GM18498 (cell line): ENCODE measurements around the gene ZMYM4.
"Not testable (repeated sequence)": the region's sequence is repeated elsewhere in the genome, so short reads cannot be mapped to it uniquely, and the experiment has no call there.

ENCODE experiments used
- ATAC-seq: cut with Tn5 transposase; IDR thresholded peaks from one replicate; pipeline ENCODE4 v1.9.1; 2021; ENCODE audit warnings: mild to moderate bottlenecking, moderate library complexity; ENCODE audit not compliant: unreplicated experiment

ZMYM4 gene

GRCh38 chr1:35449334-35450008 is 181.0 kb downstream of the ZMYM4 start:
- no peak for ATAC-seq

DNA sequence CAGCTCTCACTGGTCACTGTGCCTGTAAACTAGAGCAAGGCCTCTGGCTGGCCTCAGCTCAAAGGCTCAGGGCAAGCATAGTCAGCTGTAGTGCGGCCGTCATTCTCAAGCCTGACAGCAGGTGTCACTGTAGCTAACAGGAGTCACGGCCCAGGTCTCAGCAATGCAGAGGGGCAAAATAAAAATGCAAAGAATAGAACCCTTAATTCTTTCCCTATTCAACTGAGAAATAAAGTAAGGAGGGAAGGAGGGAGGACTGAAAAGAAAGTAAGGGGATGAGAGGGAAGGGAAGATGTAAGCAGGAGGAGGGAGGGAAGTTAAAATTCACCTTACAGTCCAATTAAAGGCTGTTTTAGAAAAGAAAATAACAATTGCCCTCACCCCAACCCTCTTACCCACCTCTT is 182.6 kb downstream of the ZMYM4 start:
- peak; percentile 61 for ATAC-seq

GRCh38 chr1:35452106-35452774 is 183.7 kb downstream of the ZMYM4 start:
- no peak for ATAC-seq

DNA sequence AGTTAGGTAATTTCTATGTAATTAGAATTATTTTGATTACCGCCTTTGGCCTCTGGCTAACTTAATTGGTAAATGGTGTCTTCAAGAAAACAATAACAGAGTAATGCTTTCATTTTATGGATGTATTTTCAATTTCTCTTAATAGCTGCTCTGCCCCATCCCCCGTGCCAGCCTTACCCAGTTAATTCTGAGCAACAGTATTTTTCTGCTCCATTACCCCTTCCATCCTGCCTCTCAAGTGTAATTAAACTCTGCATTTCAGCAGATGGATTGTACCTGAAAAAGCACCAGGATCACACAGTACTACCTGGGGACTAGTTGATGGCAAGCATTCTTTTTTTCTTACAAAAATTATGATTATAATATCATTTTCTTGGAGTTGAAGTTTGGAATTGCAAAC is 184.5 kb downstream of the ZMYM4 start:
- ATAC-seq = no peak

GRCh38 chr1:35454176-35454575 is 185.7 kb downstream of the ZMYM4 start:
- ATAC-seq = no peak

- ATAC-seq = no peak
Observed at GRCh38 chr1:35454616-35455015, 186.1 kb downstream of the ZMYM4 start.

DNA sequence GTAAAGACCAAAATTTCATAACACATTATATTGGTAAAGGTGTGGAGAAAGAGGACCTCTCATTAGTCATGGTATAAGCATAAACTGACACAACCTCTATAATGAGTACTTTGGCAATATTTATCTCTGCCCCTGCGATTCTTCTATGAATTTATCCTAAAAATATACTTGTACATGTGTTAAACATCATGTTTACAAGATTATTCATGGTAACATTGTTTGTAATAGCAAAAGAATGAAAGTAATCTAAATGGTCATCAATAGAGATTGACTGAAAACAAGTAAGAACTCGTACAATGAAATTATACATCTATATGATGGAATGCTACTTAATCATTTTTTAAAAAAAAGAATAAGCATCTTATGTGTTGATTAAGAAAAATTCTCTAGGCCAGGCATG is 192.3 kb downstream of the ZMYM4 start:
- no peak for ATAC-seq

GRCh38 chr1:35461966-35462651 is 193.6 kb downstream of the ZMYM4 start:
- ATAC-seq = peak; percentile 59

GRCh38 chr1:35463232-35463631 is 194.7 kb downstream of the ZMYM4 start:
- ATAC-seq = no peak

- ATAC-seq = not testable (repeated sequence)
Observed at GRCh38 chr1:35463749-35464148, 195.2 kb downstream of the ZMYM4 start.

DNA sequence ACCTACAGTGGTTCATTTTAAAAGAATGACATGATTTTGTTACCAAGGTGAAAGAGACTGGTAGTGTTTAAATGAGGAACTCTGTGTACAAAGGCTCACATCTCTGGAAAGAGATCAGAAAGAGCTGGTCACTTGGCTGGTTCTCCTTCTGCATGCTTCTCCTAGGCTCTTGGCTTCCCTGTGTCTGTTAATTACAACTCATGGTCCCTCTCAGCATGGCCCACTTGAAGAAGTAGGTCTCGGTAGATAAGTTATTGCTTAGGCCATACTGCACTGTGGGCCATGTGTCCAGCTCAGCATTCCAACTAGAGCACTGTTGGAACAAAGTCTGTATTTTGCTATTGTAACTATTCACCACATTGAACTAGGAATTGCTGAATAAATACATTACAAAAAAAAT is 197.6 kb downstream of the ZMYM4 start:
- no peak for ATAC-seq

GRCh38 chr1:35470977-35471613 is 202.6 kb downstream of the ZMYM4 start:
- no peak for ATAC-seq
